Ramos (cell line): ENCODE results near the gene GNG8.

Experiments used
- in situ Hi-C: fragments of 300-500 bp; cut with MboI; formaldehyde crosslinking; loops from one replicate; pipeline ENCODE4 v1.14.3; 2022; ENCODE audit warnings: low sequenced_read_pairs; ENCODE audit not compliant: unreplicated experiment

GNG8 gene

DNA sequence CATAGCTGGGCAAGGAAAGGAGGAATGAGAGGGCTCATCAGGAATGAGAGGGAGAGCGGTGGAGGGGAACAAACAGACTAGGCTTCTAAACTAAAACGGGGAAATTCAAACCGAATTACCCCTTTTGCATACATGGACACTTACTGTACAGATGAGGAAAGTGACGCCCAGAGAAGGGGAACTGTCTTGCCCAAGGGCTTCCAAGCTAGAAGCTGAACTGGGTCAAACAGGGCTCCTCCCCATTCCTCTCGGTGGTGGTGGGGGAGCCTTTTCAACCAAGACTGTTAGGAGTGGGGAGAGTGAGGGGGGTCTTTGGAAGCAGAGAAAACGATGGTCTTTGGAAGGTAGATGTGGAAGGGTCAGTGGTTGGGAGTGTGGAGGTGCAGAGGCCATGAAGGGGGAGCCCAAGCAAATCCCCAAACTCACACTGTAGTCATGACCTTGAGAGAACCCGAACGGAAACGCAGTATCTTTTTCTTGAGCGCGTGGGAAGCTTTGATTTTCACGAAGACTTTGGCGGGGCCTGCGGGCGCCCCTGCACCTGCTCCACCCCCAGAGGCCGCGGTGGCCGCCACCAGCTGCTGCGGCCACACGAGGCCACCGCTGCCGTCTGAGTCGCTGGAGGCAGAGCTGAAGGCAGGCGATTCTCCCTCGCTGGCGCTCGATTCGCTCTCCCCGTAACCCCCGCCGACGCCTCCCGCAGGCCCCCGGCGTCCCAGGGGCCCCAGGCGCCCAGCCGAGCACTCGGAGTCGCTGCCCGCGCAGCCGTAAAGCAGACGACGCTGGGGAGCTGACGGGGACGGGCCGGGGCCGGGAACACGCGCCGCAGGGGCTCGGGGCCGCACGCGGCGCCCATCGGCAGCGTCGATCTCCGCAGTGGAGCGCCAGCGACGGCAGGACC, 12.3 kb upstream of the GNG8 start:
- in situ Hi-C loops = no loop called here

DNA sequence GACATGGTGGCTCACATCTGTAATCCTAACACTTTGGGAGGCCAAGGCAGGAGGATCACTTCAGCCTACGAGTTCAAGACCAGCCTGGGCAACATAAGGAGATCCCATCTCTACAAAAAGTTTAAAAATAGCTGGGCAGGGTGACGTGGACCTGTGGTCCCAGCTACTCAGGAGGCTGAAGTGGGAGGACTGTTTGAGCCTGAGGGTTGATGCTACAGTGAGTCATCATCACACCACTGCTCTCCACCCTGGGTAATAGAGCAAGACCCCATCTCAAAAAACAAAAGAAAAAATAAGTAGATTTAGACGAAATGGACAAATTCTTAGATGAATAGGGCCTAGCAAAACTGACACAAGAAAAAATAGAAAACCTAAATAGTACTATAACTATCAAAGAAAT, 10.4 kb upstream of the GNG8 start:
- in situ Hi-C loops = no loop called here

DNA sequence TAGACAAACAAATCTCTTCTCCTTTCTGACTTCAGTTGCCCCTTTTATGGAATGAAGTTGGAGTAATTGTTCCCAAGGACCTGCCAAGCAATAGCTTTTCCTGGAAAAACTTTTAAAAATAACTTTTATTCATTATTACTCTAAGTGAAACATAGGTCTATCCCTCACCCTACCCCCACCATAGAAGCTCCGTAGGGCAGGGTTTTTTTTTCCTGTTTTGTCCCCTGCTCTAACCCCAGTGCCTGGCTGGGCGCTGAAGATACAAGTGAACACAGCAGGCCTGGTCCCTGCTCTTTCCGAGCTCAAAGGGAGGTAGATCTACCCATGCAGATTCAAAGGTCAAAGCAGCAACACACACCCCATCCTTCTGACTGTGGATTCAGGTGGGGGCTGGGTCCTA, 8.7 kb upstream of the GNG8 start:
- in situ Hi-C loops = no loop called here

DNA sequence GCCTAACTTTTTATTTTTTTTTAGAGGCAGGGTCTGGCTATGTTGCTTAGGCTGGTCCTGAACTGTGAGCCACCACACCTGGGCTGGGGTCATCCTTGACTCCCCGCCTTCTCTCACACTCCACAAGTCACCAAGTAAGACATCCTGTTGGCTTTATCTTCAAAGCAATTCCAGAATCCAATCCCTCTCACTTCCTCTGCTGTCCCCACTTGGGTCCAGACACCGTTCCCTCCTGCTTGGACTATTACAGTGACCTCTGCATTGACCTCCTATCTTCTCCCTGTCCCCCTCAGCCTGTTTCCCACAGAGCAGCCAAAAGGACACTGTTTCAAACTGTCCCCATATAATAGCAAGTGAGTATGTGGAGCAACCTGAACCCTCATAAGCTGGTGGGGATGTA, 4.7 kb upstream of the GNG8 start:
- in situ Hi-C loops = no loop called here

DNA sequence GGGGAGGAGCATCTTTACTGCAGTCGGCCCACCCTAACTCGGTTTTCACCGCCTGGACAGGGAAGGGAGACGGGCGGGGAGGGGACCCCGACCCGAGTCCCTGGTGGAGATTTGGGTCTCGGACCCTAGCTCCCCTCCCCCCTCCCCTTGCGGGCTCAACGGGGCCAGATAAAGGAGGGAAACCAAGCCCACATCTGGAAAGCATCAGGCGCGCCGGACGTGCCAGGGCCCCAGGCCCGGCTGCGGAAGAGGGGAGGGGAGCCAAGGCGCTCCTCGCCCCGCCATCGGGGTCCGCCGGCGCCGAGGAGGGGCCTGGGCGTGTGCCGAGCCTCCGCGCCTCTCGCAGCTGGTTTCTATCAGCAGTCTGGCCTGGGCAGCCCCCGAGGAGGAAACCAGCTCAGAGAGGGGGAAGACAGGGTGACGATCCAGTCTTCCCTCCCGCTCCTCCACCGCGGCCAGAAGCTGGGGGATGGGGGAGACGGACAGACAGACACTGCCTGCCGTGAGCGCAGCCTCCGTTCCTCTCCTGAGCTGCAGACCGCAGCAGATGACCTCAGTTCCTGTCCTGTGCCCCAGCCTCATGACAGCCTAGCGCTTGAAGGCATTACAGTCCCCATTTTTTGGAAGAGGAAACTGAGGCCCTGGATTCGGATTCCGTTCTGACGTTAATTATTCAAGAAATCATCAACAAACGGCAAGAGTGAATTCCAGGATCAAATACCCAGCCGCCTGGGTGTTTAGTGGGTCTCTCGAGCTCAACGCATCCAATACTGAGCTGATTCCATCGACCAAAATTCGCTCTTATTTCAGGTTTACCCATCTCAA, 3.6 kb upstream of the GNG8 start:
- in situ Hi-C loops = no loop called here

DNA sequence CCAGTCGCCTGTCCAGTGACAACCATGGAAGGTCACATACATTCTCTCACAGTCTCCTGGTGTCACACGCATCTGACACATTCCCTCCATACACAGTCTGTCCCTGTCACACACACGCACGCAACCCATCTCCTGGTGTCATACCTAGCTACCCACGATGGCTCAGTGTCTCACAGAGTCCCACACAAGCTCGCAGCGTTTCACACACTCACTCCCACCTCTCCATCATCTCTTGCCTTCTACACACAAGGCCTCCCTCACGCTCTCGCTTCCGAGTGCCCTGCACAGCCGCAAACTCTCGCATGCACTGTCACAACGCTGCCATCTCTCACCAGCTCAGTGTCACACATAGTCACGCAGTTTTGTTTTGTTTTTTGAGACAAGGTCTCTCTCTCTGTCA, 1.2 kb upstream of the GNG8 start:
- in situ Hi-C loops = no loop called here

DNA sequence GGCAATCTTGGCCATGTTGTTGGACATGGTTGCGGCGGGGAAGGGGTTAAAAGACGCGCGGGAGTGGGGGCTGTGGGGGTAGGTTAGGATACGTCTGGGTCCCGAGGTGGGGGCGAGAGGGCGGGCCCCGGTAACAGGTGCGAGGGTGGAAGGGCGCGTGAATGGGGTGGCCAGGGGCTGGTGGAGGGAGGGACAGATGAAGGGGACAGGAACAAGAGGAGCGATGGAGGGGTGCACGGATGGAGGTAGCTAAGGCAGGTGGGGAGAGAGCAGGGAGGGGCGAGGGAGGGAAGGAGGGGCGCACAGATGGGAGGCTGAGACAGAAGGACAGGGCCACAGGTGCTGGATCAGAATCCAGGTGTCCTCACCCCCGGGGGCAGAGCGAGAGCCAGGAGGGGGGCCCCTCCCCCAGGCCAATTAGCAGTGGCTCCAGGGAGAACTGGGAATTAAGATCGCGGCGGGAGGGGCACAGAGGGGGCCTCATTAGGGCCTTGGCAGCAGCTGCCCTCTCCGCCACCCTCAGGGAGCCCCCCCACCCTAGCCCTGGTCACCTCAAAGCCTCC, 1.3 kb downstream of the GNG8 start:
- in situ Hi-C loops = no loop called here

DNA sequence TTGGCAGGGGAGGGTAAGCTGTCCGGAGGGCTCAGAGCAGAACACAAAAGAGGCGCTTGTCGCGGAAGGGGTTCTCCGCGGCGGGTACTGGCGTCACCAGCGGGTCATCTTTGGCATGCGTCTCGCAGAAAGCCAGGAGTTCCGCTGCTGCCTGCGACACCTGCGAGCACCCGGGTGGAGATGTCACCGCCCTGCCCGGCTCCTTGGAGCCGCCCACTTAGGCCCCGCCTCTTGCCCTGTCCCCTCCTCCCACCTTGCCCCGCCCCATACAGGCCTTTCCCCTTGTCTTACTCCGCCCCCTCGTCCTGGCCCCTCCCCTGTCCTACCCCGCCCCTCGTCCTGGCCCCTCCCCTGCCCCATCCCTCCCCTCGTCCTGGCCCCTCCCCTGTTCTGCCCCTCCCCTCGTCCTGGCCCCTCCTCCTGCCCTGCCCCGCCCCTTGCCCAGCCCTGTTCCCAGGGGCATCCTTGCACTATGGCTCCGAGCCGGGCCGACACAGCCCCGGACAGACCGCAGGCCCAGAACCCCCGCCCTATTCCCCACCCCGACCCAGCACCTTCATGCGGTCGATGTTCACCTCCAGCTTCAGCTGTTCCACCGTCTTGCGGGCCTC, 1.9 kb downstream of the GNG8 start:
- in situ Hi-C loops = no loop called here

DNA sequence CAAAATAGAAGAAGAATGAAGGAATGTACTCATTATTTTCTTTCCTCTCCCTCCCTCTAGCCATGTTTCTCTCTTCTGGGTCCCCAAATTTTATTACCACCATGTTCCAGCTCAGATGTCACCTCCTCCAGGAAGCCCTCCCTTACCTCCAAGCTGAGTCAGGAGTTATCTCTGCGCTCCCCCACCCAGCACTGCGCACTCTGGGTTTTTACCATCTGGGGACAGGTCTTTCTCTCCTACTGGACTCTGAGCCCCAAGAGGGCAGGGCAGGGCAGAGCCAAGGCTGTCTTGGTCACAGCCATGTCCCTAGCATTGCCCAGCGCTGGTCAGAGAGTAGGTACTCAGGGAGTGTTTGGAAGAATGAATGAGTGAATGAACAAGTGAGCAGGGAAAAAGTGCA, 2.9 kb downstream of the GNG8 start:
- in situ Hi-C loops = no loop called here

DNA sequence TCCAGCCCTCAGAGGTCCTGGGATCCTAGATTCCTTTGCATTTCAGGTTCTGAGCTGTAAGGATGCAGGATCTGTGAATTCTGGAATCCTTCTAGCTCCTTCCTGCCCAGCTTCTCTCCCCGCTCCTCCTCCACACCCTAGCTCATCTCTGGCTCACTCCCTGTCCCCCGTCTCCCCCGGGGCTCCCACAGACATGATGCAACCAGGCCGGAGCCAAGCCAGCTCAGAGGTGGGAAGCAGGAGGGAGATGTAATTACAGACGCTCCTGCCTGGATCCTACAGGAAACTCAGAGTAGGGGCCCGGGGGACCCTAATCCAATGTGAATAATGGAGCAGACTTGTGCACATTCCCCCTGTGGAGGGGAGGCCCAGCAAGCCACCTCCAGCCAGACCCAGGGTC, 4.5 kb downstream of the GNG8 start:
- in situ Hi-C loops = no loop called here

DNA sequence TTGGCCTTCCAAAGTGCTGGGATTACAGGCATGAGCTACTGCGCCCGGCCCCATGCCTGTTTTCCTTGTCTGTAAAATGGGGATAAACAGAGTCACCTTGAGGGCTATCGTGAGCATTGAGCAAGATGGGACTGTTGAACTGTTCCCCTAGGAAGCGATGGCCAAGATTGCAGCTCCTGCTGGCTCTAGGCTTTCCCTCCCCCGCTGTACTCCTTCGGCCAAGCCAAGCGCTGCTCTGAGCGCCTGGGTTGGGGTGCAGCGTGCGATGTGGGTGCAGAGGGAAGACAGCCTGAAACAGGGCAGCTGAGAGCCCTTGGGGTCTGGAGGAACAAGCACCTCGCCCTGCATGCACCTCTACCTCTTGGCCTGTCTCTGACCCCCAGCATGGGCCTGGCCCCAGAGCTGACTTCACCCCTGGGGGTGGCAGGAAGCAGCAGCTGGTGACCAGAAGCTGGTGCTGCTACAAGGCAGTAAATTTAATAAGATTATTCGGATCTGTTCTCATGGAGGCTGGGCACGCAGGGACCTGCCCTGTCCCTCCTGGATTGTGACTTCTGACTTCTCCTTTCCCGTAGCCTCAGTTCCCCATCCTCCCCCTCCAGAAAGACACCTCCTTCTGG, 5.3 kb downstream of the GNG8 start:
- in situ Hi-C loops = no loop called here

DNA sequence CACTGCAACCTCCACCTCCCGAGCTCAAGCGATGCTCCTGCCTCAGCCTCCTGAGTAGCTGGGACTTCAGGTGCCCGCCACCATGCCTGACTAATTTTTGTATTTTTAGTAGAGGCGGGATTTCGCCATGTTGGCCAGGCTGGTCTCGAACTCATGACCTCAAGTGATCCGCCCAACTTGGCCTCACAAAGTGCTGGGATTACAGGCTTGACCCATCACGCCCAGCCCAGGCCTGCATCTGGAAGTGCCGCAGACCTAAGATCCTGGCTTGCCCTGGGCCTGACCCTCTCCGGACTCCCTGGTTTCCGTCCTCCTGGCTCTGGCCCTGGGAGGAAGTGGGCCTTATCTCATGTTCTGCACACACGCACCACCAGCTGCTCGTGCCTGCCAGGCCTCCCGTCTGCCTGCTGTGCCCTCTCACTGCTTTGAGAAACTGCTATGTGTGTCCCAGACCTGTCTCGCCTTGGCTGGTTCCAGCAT, 6.4 kb downstream of the GNG8 start:
- in situ Hi-C loops = loop anchor here (10.0 kb wide), 1 partner anchor 205 kb away; no protein-coding TSS in a partner anchor

DNA sequence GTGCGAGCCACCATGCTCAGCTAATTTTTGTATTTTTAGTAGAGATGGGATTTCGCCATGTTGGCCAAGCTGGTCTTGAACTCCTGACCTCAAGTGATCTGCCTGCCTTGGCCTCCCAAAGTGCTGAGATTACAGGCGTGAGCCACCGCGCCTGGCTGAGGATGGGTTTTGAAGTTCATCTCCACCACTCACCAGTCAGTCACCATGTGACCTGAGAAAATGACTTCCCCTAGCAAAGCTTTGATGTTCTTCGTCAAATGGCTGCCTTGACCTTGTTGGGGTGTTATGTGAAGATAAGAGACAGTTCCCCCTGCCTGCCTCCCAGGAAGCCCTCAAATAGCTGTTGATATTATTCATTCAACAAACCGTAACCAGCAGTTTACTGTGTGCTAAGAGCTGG, 7.0 kb downstream of the GNG8 start:
- in situ Hi-C loops = loop anchor here (10.0 kb wide), 1 partner anchor 206 kb away; no protein-coding TSS in a partner anchor

DNA sequence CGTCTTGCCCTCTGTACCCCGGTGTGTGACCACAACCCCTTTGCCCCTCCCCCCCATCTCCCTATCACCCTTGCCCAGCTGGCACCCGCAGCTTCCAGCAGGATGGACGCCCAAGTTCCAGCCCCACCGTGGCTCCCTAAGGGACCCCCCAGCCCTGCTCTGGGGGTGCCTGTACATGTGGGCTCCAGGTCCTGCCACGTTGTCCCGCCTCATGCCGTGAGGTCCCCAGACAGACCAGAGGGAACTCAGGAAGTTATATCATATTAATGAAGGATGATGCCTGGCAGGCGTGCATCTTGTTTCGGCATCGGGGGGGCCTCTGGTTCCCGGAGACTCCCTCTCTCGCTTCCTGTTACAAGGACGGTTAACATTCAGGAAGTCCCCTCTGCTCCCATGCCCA, 9.6 kb downstream of the GNG8 start:
- in situ Hi-C loops = loop anchor here (10.0 kb wide), 1 partner anchor 208 kb away; no protein-coding TSS in a partner anchor

DNA sequence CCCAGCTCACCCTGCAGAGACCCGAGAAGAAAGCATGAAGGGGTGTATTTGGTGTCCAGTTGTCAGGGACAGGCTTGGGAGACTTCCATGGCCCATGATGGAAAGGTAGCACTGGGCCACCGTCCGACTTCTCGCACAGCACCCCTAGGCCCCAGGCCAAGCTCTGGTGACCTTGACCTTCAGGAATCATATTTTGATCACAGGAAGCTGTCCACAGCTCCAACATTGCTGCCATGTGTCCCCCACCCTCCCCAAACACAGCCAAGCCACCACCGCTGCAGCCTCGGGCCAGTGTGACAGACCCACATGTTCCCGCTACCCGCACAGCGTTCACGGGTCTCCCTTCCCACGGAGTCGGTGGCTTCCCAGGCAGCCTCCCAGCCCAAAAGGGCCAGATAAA, 10.3 kb downstream of the GNG8 start:
- in situ Hi-C loops = loop anchor here (10.0 kb wide), 1 partner anchor 209 kb away; no protein-coding TSS in a partner anchor

DNA sequence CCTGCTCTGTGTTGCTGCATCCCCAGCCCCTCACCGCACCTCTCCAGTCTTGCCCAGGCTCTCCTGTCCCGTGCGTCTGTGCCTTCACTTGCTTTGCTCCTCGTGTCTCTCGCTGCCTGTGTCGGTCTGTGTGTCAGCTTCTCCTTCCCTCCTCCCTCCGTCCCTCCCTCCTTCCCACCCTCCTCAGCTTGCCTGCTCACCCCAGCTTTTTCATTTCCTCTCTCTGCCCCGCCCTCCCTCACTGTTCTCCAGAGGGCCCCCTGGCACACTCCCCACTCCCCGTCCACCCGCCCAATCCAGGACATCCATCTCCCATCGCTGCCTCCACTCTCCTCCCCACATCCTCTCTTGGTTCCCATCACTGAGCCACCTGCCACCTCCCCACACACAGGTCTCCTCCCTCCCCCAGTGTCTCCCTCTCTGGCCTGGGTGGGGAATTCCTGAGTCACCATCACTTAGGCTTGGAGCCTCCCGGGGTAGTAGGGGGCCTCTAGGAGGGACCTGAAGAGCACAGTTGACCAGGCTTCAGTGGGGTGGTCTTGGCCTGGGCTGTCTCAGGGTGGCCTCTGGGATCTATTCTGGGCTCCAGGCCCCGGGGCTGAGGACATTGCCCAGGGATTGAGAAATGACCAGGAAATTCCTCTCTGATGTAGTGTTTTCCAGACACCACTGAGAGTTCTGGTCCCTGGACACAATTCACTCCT, 10.9 kb downstream of the GNG8 start, which contains the start of gene PTGIR:
Gene PTGIR (minus strand): TSS at position 132 of the 704 bp plus-strand sequence. CDS start 864 bp downstream, outside the sequence.
- in situ Hi-C loops = loop anchor here (10.0 kb wide), 1 partner anchor 210 kb away; no protein-coding TSS in a partner anchor

DNA sequence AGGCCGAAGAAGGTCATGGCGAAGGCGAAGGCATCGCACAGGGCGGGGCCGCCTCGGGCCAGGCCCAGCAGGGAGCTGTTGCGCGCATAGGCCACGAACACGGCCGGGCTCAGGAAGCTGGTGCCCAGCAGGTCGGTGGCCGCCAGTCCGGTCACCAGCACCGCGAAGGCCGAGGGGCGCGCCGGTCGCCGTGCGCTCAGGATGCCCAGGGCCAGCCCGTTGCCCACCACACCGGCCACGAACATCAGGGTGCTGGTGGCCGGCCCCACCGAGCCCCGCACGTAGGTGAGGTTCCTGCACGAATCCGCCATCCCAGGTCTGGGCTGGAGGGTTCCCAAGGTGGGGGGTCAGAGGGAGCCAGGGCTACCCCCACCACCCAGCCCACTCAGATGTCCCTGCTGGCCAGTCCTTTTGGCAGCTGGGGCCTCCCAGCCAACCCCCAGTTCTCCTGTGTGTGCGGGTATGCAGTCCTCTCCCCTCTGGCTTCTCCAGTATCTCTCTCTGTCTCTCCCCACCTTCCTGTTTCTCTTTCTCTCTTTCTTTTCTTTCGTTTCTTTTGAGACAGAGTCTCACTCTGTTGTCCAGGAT, 12.0 kb downstream of the GNG8 start:
- in situ Hi-C loops = loop anchor here (10.0 kb wide), 1 partner anchor 211 kb away; no protein-coding TSS in a partner anchor

DNA sequence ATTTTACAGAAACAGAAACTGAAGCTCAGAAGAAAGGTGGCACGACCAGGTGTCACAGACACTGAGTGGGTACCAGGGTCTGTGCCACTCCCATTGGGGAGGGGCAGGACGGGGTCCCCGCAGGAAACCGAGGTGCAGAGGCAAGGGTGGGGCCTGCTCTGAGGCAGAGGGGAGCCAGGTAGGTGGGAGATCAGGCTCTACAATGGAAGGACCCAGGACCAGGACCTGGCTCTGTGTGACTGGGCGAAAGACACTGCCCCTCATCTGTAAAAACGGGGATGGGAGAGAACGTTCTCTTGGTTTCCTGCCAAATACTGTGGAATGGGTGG, 13.9 kb downstream of the GNG8 start:
- in situ Hi-C loops = loop anchor here (10.0 kb wide), 1 partner anchor 213 kb away; no protein-coding TSS in a partner anchor
